Testis (tissue), 2 donors: ENCODE measurements around the gene PROK1.

ENCODE experiments used
- POLR2A ChIP-seq: fragments of 450-650 bp; IDR thresholded peaks from one replicate; pipeline ENCODE4 v1.6.1; 2017; ENCODE audit warnings: antibody characterized with exemption, mild to moderate bottlenecking, moderate library complexity
- TF ChIP-seq, protein P1 (sequence below), 3 experiments: fragments of 450-650 bp in 2 of 3; fragments of 200-600 bp in 1 of 3; sonication (generic) in 1 of 3; IDR thresholded peaks; one replicate each; pipeline ENCODE4 v1.5.1; 2016 to 2019; ENCODE audit warnings: antibody characterized with exemption in 3 of 3, mild to moderate bottlenecking in 2 of 3, moderate library complexity in 1 of 3

DNA sequence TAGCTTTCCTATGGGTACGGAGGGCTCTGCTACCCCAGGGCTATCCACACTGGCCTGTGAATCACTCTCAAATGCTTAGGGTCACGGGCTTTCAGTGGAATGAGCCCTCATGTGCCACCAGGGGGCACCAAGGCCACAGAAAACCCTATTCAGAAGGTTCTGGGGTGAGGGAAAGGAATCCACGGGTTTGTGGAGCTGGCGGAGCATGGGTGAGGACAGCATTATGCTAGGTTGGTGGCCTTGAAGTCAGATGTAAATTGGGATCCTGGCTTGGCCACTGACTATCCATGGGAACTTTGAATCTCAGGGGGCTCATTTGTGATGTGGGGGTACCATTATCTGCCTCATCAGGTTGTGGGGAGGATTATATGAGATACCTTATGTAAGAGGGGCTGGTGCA is 38.4 kb upstream of the PROK1 start:
- TF ChIP-seq, protein P1, sequence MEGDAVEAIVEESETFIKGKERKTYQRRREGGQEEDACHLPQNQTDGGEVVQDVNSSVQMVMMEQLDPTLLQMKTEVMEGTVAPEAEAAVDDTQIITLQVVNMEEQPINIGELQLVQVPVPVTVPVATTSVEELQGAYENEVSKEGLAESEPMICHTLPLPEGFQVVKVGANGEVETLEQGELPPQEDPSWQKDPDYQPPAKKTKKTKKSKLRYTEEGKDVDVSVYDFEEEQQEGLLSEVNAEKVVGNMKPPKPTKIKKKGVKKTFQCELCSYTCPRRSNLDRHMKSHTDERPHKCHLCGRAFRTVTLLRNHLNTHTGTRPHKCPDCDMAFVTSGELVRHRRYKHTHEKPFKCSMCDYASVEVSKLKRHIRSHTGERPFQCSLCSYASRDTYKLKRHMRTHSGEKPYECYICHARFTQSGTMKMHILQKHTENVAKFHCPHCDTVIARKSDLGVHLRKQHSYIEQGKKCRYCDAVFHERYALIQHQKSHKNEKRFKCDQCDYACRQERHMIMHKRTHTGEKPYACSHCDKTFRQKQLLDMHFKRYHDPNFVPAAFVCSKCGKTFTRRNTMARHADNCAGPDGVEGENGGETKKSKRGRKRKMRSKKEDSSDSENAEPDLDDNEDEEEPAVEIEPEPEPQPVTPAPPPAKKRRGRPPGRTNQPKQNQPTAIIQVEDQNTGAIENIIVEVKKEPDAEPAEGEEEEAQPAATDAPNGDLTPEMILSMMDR (IDR thresholded peaks at IDR 0.05), result peak; percentile 79 to 88 (median 86)
- TF ChIP-seq POLR2A, result no peak
